ENCODE results near the gene RFX4.

DNA sequence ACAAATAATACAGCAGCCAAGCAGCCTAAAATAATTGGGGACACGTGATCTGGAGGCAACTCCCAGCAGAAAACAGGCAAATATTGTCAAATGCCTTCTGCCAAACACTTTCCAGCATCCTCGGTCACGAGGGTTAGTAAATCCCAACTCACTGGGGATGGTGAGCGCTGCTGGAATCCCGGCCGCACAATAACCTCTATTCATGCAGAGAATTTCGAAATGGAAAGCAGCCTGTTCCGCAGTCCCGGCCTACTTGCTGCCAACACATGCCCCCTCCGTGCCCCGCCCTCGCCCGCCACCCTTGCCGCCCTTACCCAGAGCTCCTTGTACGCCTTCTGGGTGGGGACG is 62.2 kb downstream of the RFX4 start:
- TF ChIP-seq, protein P1, sequence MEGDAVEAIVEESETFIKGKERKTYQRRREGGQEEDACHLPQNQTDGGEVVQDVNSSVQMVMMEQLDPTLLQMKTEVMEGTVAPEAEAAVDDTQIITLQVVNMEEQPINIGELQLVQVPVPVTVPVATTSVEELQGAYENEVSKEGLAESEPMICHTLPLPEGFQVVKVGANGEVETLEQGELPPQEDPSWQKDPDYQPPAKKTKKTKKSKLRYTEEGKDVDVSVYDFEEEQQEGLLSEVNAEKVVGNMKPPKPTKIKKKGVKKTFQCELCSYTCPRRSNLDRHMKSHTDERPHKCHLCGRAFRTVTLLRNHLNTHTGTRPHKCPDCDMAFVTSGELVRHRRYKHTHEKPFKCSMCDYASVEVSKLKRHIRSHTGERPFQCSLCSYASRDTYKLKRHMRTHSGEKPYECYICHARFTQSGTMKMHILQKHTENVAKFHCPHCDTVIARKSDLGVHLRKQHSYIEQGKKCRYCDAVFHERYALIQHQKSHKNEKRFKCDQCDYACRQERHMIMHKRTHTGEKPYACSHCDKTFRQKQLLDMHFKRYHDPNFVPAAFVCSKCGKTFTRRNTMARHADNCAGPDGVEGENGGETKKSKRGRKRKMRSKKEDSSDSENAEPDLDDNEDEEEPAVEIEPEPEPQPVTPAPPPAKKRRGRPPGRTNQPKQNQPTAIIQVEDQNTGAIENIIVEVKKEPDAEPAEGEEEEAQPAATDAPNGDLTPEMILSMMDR (conservative IDR thresholded peaks at IDR 0.05) = no peak
- no peak for TF ChIP-seq ZFX (IDR thresholded peaks at IDR 0.05)

All from C4-2B (cell line).